KMS-11 (cell line): ENCODE results near the gene FAM107B.

ENCODE experiments used
- H2AFZ ChIP-seq: fragments of 200-600 bp; sonication (generic); 2 replicates; pipeline ENCODE4 v1.6.1; 2016; ENCODE audit warnings: antibody characterized with exemption, mixed run types, low read depth
- H3K27ac ChIP-seq: fragments of 200-600 bp; sonication (generic); 2 replicates; pipeline ENCODE4 v1.6.1; 2016; ENCODE audit warnings: mild to moderate bottlenecking, mixed run types
- H3K27me3 ChIP-seq: fragments of 200-600 bp; sonication (generic); 2 replicates; pipeline ENCODE4 v1.6.1; 2017; ENCODE audit warnings: mild to moderate bottlenecking, low read depth, mixed run types, moderate library complexity; ENCODE audit not compliant: insufficient read depth
- H3K36me3 ChIP-seq: fragments of 200-600 bp; sonication (generic); 2 replicates; pipeline ENCODE4 v1.6.1; 2017; ENCODE audit warnings: mild to moderate bottlenecking, mixed run types; ENCODE audit not compliant: insufficient read depth
- H3K4me1 ChIP-seq: fragments of 200-600 bp; sonication (generic); 2 replicates; pipeline ENCODE4 v1.6.1; 2016; ENCODE audit warnings: mild to moderate bottlenecking, low read depth, mixed run types; ENCODE audit not compliant: poor library complexity, severe bottlenecking
- H3K4me2 ChIP-seq: fragments of 200-600 bp; sonication (generic); 2 replicates; pipeline ENCODE4 v1.7.0; 2016; ENCODE audit warnings: mild to moderate bottlenecking, mixed run types
- H3K4me3 ChIP-seq: fragments of 200-600 bp; sonication (generic); IDR thresholded peaks from 2 replicates; pipeline ENCODE4 v1.6.1; 2017; ENCODE audit warnings: low read depth, low read length, mixed read lengths; ENCODE audit not compliant: insufficient read depth
- H3K79me2 ChIP-seq: fragments of 200-600 bp; sonication (generic); 2 replicates; pipeline ENCODE4 v1.6.1; 2016; ENCODE audit warnings: low read depth, mixed run types; ENCODE audit not compliant: insufficient read depth
- H3K9ac ChIP-seq: fragments of 200-600 bp; sonication (generic); 2 replicates; pipeline ENCODE4 v1.6.1; 2016; ENCODE audit warnings: mild to moderate bottlenecking, mixed run types
- H4K20me1 ChIP-seq: fragments of 200-600 bp; sonication (generic); 2 replicates; pipeline ENCODE4 v1.6.1; 2016; ENCODE audit warnings: mild to moderate bottlenecking, mixed run types; ENCODE audit not compliant: insufficient read depth
- TF ChIP-seq, protein P1 (sequence below): fragments of 200-600 bp; sonication (generic); conservative IDR thresholded peaks from 2 replicates; pipeline ENCODE4 v1.6.1; 2017; ENCODE audit warnings: low read depth, mild to moderate bottlenecking, antibody characterized with exemption, low read length, moderate library complexity, mixed read lengths

The FAM107B gene

DNA sequence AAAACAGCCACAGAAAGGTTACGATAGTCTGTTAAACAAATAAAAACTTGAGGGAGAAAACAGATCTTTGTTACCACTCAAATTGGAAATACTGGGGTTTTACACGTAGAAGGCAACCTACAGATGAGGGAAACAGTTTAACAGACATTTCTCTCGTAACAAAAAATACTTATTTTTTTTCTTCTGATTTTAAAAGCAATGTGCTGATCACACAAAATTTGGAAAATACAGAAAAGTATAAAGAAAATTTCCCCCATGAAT is 211.7 kb downstream of the FAM107B start:
- H3K9ac ChIP-seq: no peak overlapping the region
- H3K27me3 ChIP-seq: no peaks in the 10 kb centered on the region
- H4K20me1 ChIP-seq: no peaks in the 10 kb centered on the region
- H3K4me3 ChIP-seq: no peak overlapping the region
- no peaks in the 10 kb centered on the region for H3K36me3 ChIP-seq
- H3K4me1 ChIP-seq: no peaks in the 10 kb centered on the region
- TF ChIP-seq, protein P1, sequence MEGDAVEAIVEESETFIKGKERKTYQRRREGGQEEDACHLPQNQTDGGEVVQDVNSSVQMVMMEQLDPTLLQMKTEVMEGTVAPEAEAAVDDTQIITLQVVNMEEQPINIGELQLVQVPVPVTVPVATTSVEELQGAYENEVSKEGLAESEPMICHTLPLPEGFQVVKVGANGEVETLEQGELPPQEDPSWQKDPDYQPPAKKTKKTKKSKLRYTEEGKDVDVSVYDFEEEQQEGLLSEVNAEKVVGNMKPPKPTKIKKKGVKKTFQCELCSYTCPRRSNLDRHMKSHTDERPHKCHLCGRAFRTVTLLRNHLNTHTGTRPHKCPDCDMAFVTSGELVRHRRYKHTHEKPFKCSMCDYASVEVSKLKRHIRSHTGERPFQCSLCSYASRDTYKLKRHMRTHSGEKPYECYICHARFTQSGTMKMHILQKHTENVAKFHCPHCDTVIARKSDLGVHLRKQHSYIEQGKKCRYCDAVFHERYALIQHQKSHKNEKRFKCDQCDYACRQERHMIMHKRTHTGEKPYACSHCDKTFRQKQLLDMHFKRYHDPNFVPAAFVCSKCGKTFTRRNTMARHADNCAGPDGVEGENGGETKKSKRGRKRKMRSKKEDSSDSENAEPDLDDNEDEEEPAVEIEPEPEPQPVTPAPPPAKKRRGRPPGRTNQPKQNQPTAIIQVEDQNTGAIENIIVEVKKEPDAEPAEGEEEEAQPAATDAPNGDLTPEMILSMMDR: no peak
- H2AFZ ChIP-seq: no peak overlapping the region
- H3K79me2 ChIP-seq: no peaks in the 10 kb centered on the region
- H3K27ac ChIP-seq: no peak overlapping the region
- H3K4me2 ChIP-seq: no peak overlapping the region

DNA sequence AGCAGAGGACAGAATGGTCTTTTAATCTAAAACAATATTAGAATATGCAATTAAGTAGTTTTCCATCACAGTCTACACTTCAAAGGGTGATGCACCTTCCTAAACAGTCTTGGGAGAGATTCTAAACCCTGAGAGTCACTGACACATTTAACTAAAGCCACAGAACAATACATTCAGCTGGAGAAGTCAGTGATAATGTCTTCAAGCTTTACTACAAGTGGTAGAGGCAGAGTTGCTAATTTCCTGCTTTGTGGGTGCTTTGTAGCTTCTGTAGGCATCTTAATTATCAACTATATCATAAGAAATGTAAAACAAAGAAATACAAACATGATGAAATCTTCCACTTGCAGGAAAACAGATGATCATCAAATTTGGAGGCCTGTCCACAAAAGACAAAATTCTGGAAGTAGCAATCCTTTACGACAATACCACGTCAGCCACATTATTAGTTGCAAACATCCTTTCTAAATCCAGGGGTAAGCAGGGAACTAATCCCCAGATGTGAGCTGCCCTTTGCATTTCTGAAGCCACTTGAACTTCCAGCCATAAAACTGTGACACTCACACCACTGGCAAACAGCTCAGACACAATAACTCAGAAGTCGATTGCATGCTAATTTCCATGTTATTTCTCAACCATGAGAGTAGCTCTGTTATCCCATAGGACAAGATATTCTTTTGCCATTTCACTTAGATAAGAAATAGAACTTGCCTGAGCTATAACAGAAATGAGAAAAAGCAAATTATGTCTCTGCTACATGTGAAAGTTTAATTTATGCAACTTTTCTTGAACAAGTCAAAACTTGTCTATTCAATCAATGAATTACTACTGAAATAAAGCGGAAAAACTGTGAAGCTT is 212.2 kb downstream of the FAM107B start:
- no peaks in the 10 kb centered on the region for H3K4me1 ChIP-seq
- no peak overlapping the region for H3K9ac ChIP-seq
- H3K4me3 ChIP-seq: no peak overlapping the region
- no peaks in the 10 kb centered on the region for H3K79me2 ChIP-seq
- no peak overlapping the region for H3K4me2 ChIP-seq
- TF ChIP-seq, protein P1: no peak
- H3K27ac ChIP-seq: no peak overlapping the region
- no peaks in the 10 kb centered on the region for H3K27me3 ChIP-seq
- no peaks in the 10 kb centered on the region for H4K20me1 ChIP-seq
- no peaks in the 10 kb centered on the region for H3K36me3 ChIP-seq
- H2AFZ ChIP-seq: no peak overlapping the region

DNA sequence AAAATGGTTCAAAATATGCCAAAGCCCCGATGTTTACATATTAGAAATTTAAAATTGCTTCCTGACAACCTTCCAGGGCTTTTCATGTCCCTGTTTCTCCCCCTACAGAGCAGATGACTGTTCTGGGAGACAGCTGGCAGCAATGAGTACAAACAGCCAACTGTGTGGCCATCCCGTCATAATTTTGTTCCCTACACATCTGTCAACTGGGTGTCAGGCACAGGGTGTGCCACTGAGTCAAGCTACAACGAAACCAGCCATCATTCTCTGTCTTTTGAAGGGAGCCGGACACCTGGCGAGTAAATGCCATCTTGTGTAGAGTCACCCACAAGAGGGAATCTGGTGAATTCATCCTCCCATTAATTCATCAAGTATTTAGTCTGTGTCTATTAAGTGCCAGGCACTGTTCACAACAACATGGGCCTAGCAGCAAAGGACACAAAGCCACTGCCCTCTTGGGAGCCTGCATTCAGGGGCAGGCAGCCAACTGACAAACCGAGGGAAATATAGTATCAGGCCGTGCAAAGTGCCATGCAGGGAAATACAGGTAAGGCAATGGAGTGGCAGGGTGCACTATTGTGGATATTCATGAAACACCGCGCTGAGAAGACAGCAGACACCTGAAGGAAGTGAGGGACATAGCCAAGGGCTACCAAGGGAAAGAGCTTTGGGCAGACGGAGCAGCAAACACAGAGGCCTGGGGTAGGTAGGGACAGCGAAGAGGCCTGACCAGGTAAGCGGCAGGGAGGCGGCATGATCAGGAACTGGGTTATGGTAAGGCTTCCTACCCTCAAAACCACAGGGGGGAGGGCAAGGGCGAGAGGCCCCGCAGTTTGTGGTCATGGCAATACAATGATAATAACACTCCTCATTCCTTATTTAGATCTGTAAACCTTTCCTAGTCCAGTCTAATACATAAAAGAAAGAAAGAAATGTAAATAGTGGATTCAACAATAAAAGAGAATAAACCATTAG is 213.6 kb downstream of the FAM107B start:
- H3K4me3 ChIP-seq: no peak overlapping the region
- H3K27ac ChIP-seq: no peak overlapping the region
- no peak overlapping the region for H3K4me2 ChIP-seq
- no peak overlapping the region for H2AFZ ChIP-seq
- no peaks in the 10 kb centered on the region for H4K20me1 ChIP-seq
- H3K27me3 ChIP-seq: no peaks in the 10 kb centered on the region
- TF ChIP-seq, protein P1: no peak
- H3K9ac ChIP-seq: no peak overlapping the region
- H3K4me1 ChIP-seq: no peaks in the 10 kb centered on the region
- no peaks in the 10 kb centered on the region for H3K79me2 ChIP-seq
- H3K36me3 ChIP-seq: no peaks in the 10 kb centered on the region

DNA sequence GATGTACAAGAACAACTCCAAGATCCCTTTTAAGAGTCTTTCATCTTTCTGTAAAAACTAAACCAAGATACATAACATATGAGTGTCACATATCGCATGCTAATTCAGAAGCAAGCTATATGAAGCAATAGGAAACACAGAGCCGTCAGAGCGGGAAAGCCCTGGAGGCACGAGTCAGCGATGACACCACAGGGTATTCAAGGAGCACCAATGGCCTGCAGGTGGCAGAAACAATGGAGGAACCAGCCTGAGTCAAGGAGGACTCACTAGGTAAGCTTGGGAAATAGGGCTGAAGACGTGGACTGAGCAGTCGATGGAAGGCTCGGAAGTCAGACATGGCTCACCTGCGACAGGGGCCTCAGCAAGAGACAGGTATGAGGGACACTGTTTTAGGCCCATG is 214.4 kb downstream of the FAM107B start:
- H3K4me2 ChIP-seq: no peak overlapping the region
- no peaks in the 10 kb centered on the region for H3K36me3 ChIP-seq
- no peaks in the 10 kb centered on the region for H4K20me1 ChIP-seq
- no peaks in the 10 kb centered on the region for H3K79me2 ChIP-seq
- no peak overlapping the region for H3K27ac ChIP-seq
- no peaks in the 10 kb centered on the region for H3K27me3 ChIP-seq
- no peak overlapping the region for H3K4me3 ChIP-seq
- TF ChIP-seq, protein P1: no peak
- H3K9ac ChIP-seq: no peak overlapping the region
- H2AFZ ChIP-seq: no peak overlapping the region
- no peaks in the 10 kb centered on the region for H3K4me1 ChIP-seq
